Neural progenitor cell (in vitro differentiated cells): ENCODE results near the gene LIPG.

Experiments used
- CTCF ChIP-seq: fragments of 200-600 bp; sonication (generic); IDR thresholded peaks from 2 replicates; pipeline ENCODE4 v1.5.1; 2017; ENCODE audit warnings: antibody characterized with exemption, mild to moderate bottlenecking
- EZH2phosphoT487 ChIP-seq: fragments of 200-600 bp; sonication (generic); IDR thresholded peaks from 2 replicates; pipeline ENCODE4 v1.6.1; 2017; ENCODE audit warnings: antibody characterized with exemption

- TF ChIP-seq CTCF (no peak), EZH2phosphoT487 (no peak)
Observed at GRCh38 chr18:49640741-49641140, 78.9 kb downstream of the LIPG start.
